GM18858 (cell line): ENCODE measurements around the gene FXYD2.
"Not testable (repeated sequence)": the region's sequence is repeated elsewhere in the genome, so short reads cannot be mapped to it uniquely, and the experiment has no call there.

ENCODE experiments used
- ATAC-seq: cut with Tn5 transposase; IDR thresholded peaks from one replicate; pipeline ENCODE4 v1.9.1; 2021; ENCODE audit not compliant: unreplicated experiment

The FXYD2 gene

DNA sequence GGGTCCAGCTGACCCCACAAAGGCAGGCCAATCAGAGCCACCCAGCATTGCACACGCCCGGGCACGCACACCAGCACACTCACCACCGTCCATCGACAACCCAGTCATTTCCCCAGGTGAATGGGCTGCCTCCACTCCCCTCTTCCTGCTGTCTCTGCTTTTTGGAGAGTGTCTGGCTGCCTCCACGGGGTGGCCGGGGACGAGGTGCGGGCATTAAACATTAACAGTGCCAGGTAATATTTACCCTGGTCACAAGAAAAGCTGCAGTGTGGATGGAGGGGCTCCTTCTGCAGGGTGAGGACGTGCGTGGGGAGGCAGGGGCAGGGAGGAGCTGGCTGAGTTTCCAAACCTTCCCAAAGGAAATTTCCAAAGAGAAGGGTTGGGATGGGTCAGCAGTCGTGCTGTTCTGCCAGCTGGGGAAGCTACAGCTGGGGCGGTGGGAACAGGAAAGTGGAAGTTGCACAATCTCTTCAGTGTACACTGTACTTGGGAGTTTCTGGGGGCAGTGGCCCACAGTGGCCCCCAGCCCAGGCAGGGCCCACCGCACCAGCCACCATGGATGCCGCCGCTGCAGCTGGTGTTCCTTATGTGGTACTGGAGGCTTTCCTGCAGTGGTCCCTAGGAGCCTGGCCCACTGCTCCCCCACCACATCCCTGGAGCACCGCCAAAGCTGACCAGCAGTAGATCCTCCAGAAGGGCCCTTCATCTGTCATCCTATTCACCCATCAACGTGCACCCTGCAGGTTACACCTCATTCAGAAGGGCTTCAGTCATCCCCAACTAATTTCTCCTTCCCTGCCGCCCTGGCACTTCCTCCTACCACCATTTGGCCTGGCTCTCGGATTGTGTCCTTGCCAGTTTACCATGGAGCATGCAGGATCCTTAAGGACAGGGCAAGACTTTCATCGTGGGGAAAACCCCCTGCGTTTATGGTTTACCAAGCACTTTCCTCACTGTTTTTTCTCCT lies at the start of gene FXYD2:
Gene FXYD2, minus strand, starts transcription at position 174 of the 967 bp plus-strand sequence. Its CDS starts 66 bp downstream, at position 108.
- no peak for ATAC-seq

DNA sequence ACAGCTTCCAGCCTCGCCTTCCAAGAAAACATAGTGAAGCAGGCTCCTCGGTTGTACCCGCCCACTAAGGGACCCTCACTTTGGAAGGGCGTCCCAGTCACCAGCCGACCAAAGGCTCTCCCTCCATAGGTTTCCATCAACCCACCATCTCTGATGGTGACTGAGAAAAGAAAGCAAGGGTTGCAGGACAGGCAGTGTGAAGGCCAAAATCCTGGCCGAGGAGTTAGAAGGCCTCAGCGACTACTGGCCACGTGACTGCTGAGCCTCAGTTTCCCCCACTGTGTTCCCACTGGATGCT lies 49.2 kb upstream of the FXYD2 start:
- ATAC-seq: no peak

DNA sequence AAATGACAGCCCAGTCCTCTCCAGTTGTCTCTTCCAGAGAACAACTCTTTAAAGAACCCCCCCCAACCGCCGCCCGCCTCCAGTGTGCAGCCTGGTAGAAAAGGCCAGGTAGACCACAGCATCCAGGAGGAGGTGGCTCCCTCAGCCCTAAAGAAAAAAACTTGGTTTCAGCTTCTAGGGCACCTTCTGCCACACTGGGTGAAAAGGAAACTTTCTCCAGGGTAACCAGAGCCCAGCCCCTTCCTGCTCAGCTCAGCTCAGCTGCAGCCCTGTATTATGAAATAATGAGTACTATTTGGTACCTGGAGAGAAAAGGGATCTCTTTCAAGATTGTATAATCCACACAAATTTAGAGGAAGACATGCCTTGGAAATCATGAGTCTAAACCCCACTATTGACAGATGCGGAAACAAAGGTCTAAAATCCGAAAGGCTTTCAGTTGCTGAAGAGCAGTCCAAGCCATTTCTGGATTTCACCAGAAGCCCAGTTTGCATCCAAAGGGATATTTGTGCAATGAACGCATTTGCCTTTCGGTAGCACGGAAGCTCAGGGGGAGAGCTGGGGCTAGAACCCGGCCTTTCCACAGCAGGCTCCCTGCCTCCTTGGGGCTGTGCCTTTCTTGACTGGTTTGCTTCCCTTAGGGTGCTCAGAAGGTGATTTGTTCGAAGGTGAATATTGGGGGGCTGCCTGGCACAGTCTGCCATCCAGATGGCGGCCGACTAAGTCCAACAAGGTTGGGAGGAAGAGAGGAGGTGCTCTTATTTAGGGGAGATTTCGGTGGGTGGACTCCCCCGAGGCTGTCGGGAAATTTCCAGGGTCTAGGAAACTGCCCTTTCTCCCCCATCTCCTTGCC lies 48.7 kb upstream of the FXYD2 start:
- no peak for ATAC-seq

DNA sequence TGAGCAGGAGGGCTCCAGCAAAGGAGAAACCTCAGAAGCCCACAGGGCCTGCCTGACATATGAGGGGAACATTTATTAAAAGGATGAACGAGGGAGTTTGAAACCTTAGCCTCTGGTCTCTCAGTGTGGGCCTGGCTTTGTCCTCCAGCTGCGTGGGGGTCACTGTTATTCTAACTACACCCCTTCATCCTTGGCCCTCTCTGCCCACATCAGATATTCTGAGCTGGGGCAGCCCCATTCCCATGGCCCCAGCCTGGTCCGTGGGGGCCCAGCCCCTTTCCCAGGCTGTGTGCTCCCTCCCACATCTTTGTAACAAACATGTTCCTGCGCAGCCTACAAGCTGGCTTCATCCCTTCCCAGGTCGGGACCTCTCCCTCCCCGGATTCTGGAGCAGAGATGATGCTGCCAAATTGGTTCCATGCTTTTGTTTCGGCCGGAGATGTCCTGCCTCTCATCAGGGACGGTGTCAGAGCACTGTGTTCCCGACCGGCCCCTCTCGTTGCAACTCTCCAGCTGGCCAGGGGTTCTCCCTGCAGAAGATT lies 47.9 kb upstream of the FXYD2 start:
- no peak for ATAC-seq

DNA sequence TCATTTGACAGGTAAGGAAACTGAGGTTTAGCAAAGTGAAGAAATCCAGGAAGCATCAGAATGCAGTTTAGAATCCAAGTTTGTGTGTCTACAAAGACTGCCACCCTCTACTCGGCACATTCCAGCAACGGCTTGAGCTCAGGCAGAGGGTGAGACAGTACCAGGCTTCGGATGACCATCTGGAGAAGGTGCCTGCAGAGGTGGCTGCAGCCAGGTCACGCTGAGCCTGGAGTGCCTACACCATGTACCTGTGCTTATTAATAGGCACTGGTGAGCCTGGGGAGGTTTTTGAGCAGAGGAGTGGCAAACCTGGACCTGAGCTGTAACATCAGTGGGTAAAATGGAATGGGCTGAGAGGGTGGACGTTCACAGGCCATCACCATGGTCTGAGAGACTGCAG lies 47.2 kb upstream of the FXYD2 start:
- ATAC-seq: no peak

DNA sequence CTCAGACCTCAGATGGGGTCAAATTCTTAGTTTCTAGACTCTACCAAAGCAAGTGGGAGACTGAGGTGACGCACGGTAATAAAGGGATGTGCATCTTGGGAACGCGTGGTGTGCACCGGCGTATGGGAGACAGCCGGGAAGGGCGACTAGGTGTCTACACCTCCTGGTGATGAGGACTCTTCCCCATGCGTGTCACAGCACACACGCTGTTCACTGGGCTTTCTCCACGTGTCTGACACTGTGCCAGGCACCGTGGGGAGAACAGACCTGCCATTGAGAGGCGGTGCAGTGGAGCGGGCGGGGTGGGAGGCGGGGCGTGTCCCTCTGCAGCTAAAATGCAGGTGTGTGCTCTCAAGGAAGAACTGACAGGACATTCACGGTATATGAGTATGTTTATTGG lies 46.6 kb upstream of the FXYD2 start:
- ATAC-seq: no peak

DNA sequence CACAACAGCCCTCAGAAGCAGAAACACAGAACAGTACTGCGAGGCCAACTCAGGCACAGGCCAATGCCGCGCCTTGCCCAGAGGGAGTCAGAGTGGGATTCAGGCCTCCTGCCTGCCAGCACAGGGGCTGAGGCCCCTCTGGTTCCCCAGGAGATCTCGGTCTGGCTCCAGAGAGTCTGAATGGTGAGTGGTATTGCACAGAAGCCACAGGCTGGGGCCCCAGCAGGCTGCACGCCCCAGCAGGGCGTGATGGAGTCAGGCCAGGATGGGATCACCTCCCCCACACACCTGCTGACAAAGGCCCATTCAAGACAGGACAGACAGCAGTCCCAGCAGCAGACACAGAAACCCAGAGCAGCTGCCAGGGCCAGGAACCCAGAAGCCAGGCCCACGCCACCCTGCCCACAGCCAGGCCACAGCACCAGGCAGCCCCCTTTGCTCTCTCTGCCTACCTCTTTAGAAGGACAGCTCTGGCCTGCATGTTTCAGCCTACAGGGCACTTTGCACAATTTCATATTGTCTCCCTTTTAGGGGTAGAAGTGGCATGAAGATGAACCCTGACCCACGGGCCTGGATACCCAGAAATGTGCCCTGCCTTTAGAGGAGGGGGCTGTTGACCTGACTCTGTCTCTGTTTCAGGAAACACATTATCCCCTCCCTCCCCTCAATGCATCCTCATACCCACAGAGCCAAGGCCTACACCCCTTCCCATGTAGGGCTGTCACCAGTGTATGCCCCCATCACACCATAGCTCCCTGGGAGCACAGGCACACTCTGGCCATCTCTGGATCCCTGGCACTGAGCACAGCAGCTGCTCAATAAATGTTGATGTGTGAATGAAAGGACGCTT lies 45.8 kb upstream of the FXYD2 start:
- no peak for ATAC-seq

DNA sequence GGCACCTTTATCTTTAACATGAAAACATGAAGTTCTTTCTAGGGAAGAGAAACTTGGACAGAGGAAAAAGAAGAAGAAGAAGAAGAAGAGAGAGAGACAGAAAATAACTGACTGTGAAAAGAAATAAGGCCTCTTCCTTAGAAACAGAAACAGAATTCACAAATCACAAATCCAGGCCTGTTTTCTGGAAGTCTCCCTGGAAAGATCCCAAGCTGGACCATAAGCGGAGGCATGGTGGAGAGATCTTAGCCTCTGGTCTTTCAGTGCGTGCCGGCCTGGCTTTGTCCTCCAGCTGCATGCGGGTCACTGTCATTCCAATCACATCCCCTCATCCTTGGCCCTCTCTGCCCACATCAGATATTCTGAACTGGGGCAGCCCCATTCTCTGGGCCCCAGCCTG lies 45.1 kb upstream of the FXYD2 start:
- ATAC-seq: no peak

DNA sequence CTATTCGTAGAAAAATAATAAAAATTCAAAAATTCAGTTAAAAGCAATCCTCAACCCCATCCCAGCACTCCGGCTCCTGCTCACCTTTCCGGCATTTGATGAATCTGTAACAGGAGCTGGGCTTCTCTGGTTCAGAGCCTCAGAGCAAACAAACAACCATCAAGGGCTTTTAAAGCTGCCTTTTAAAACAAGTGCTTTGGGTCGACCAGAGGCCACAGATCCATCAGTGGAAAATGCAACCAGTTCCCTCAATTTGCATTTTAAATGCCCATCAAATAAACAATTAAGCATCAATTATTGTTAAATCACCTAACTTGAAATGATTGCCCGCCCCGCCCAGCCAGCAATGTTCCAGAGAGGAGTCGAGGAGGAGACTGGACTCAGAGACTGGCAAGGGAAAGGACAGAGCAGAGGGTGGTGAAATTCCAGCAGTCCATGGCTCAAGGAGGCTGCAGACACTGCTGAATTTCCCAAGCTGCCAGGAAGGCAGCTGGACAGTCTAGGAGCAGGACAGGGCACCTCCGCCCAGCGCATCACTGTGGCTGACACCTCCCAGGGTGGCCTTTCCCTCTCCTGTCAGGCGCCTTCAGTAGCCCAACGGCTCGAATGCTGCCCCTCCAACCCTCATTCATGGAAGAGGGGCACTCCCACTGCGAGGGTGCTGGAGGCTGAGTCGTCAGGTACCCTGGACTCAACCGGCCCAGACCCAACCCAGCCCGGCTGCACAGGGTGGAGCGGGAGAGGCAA lies 44.4 kb upstream of the FXYD2 start:
- ATAC-seq: no peak

DNA sequence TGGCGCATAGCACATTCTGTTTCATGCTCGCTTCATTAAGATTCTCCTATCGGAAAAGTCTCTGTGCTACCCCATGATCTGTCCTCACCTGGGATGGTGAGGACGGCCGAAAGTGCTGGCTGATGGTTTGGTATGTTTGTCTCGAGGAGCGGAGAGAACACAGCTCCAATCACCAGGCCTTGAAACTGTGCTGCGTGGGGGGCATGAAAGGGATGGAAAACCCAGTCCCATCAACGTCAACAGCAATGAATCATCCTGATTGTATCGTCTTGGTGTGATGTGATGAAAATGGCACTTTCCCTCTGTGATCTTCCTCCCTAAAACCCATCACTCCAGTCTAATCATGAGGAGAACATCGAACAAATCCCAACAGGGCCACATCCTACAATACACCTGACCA lies 43.5 kb upstream of the FXYD2 start:
- no peak for ATAC-seq

DNA sequence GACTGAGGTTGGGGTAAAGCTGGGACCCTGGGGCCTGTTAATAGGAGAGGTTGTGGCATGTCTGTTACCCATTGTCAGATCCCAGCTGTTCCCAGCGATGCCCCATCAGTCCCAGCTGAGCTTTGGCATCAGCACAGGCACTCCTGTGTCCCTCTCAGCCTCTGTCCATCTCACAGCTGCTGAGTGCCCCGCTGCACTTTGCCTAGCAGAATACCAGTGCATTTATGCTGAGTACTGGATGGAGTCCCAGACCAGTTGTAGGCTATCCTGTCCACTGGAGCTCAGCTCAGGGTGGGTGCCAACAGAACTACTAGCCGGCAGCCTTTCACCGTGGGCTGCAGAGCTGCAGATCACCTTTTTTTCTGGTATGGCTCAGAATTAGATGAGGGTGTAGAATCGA lies 42.0 kb upstream of the FXYD2 start:
- ATAC-seq: no peak

DNA sequence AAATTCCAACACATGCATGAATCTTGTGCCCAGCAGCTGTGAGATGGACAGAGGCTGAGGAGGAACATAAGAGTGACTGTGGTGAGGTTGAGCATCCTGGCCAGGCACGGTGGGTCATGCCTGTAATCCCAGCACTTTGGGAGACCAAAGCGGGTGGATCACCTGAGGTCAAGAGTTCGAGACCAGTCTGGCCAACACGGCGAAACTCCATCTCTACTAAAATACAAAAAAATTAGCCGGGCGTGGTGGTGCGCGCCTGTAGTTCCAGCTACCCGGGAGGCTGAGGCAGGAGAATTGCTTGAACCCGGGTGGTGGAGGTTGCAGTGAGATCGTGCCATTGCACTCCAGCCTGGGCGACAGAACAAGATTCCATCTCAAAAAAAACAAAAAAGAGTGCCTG lies 41.0 kb upstream of the FXYD2 start:
- not testable (repeated sequence) for ATAC-seq

DNA sequence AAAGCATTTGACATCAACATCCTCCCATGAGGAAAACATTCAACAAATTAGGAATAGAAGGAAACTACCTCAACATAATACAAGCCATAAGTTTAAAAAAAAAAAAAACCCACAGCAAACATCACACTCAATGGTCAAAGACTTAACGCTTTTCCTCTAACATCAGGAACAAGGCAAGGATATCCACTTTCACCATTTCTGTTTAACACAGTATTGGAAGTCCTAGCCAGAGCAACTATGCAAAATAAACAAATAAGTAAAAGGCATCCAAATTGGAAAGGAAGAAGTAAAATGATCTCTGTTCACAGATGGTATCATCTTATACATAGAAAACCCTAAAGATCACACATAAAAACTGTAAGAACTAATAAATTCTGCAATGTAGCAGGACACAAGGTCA lies 38.8 kb upstream of the FXYD2 start:
- no peak for ATAC-seq

DNA sequence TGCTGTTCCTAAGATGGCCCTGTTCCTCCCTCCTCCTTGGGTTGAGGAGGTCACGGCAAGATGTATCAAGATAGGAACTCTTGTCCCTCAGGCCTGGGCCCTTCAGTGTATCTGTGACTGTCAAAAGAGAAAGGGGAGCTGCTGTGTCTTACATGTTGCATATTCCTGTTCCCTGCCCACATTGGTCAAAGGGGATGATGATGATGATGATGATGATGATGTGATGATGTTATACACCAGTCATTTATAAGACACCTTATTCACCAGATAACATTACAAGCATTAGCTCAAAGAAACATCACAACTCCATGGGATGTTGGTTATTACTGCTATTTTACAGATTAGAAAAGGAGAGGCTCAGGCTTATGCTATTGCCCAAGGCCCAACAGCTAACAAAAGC lies 38.2 kb upstream of the FXYD2 start:
- ATAC-seq: no peak

DNA sequence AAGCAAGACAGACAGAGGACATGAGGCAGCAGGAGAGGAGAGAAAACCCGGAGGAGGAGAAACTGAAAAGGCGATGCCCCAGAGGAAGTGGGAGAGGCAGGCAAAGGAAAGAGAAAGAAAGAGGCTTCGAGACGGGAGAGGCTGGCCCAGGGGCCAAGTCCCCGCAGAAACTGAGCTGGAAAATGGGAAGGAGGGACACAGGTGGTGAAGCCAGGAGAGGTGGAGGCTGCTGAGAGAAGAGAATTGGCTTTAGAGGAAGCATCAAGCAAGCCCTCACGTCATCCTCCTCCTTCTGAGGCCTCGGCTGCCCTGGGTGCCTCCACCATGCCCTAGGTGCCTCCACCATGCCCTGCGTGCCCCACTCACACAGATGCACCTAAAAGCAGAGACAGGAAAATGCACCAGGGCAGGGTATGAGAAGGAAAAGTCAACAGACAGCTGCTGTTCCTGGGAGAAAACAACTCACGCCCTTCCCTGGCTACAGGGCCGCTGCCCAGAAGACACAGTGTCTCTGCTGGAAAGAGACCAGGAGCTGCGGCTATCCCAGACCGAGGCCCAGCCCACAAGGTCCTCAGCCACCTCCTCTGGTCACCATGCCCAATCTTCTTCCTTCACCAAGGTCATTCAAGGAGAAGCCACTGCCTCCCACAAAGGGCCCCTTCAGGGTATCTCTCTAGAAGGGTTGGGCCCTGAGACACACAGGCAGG lies 37.6 kb upstream of the FXYD2 start:
- ATAC-seq: no peak

DNA sequence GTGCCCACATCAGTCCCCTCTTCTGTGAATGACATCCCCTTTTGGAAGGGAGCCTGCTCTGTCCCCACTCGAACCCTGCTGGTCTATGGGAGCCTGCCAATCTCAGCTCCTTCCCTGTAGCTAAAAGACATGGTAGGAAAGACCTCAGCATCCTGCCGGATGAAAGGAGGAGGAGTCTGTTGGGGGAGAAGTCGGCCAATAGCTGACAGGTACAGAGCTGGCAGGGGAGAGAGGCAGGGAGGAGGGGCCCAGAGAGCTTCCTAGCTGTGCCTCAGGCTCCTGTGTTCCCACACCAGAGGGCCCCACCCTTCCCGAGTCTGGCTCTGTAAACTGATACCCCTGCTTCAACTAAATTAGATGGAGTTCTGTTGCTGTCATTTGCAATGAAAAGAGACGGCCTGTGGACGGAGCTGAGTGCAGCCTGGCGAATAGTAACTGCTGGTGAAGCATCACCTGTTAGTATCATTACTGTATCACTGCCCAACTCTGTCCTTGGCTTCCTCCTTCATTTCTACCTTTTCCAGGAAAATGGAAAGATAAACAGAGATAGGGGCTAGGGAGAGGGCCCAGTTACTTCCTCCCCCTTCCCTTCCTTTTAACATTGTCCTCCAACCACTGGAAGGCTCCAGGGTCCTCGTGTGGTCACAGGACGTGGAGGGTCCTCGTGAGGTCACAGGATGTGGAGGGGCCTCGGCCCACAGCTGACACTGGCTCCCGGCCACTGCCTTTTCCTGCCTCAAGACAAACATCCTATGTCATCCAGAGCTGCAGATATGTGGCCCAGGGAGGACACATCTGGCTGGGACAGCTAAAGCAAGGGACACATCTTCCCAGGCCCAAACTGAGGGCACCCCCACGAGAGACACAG lies 36.8 kb upstream of the FXYD2 start:
- no peak for ATAC-seq

DNA sequence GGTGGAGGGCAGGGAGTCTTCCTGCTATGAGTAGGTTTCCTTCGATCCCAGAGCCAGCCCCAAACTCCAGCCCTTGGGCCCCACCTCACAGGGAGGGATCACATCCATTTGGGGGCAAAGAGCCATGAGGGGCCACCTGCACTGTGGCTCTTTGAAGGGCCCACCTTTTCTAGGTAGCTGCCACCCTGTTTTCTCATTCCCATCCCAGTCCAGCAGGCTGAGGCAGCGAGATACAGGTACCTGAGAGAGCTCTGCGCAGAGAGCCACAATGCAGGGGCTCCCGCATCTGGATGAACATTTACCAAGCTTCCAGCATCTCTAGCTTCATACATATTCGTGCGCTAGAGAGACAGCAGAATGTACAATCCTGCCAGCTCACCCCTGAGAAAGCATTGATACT lies 35.6 kb upstream of the FXYD2 start:
- ATAC-seq: no peak

DNA sequence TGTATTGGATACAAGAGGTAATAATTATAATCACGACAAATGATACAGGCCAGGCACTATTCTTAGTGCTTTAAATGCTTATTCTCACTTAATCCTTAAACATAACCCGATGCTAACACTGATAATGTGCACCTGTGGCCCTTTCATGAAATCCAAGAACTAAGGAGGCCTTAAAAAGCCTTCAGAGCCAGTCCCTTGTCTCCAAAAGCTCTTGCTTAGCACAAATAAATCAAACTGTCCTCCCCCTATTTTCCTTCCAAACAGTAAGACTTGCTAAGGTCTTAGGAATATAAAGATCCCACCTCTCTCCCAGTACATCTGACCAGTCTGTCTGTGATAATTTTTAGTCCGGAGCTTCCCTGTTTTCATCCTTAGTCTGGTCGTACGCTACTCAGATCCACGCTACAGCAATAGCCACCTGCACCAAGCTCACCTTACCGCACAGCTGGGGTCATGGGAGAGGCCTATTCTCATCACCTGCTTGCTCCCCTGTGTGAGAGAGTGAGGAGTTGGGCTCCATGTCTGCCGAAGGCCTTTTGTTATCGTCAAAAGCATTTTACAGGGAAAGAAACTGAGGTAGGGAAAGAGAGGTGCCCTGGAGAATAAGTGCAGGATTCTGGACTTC lies 35.1 kb upstream of the FXYD2 start:
- ATAC-seq: no peak
